K562 (cell line): ENCODE results near the gene UVRAG. TPM values are rescaled to one million over a fixed set of nuclear protein-coding genes. Genes with fewer than 3 reads are reported as not detected.
A peak's percentile ranks its signal among the peaks of the same experiment; 100 is the strongest.

Experiments used
- BDP1 ChIP-seq: IDR thresholded peaks from 3 replicates; pipeline ENCODE4 v1.6.1; 2011; ENCODE audit not compliant: insufficient read length, insufficient read depth
- BHLHE40 ChIP-seq: IDR thresholded peaks from 2 replicates; pipeline ENCODE4 v1.6.1; 2011; ENCODE audit warnings: low read length, improper control_type of control experiment
- CBX8 ChIP-seq: fragments of 200-600 bp; sonication (generic); IDR thresholded peaks from 2 replicates; pipeline ENCODE4 v1.6.1; 2012; ENCODE audit warnings: borderline replicate concordance, mixed run types, low read depth, mild to moderate bottlenecking, moderate library complexity, mixed read lengths, low read length, control low read depth, inconsistent platforms; ENCODE audit not compliant: poor library complexity, severe bottlenecking; ENCODE audit errors: extremely low read depth
- EGR1 ChIP-seq: fragments of 450-650 bp; conservative IDR thresholded peaks from 2 replicates; pipeline ENCODE4 v1.6.1; 2017; ENCODE audit warnings: mild to moderate bottlenecking
- ELK3 ChIP-seq: fragments of 450-650 bp; formaldehyde crosslinking; IDR thresholded peaks from 2 replicates; pipeline ENCODE4 v1.4.0; 2020; ENCODE audit warnings: mild to moderate bottlenecking
- ESRRB ChIP-seq: fragments of 250-450 bp; sonication (Bioruptor Pico); IDR thresholded peaks from 2 replicates; pipeline ENCODE4 v1.5.0; 2020; ENCODE audit warnings: mild to moderate bottlenecking, moderate library complexity, borderline replicate concordance
- FOXM1 ChIP-seq, 2 experiments: fragments of 450-650 bp in 1 of 2; sonication (generic) in 1 of 2; formaldehyde crosslinking in 1 of 2; IDR thresholded peaks; 2 replicates each; pipeline versions ENCODE4 v1.6.1 to v1.9.0; 2017 to 2022; ENCODE audit warnings: low read depth in 2 of 2, mild to moderate bottlenecking in 2 of 2, missing genetic modification reagents in 1 of 2, moderate library complexity in 1 of 2
- HES1 ChIP-seq: fragments of 450-650 bp; IDR thresholded peaks from 2 replicates; pipeline ENCODE4 v1.6.1; 2016; ENCODE audit warnings: low read depth, mild to moderate bottlenecking, moderate library complexity
- HNRNPK ChIP-seq: fragments of 200-400 bp; formaldehyde crosslinking; IDR thresholded peaks from one replicate; pipeline ENCODE4 v1.6.1; 2018; ENCODE audit warnings: mild to moderate bottlenecking, low read depth, low read length; ENCODE audit not compliant: poor library complexity, severe bottlenecking
- IRF2 ChIP-seq: sonication (generic); formaldehyde crosslinking; IDR thresholded peaks from 2 replicates; pipeline ENCODE4 v1.8.1; 2022; ENCODE audit warnings: mild to moderate bottlenecking, missing genetic modification reagents
- KDM1A ChIP-seq, 2 experiments: fragments of 450-650 bp; IDR thresholded peaks; 2 replicates each; pipeline ENCODE4 v1.6.1; 2016; ENCODE audit warnings: mild to moderate bottlenecking in 2 of 2
- MAX ChIP-seq: sonication (generic); formaldehyde crosslinking; IDR thresholded peaks from 2 replicates; pipeline ENCODE4 v1.9.0; 2022; ENCODE audit warnings: mild to moderate bottlenecking, missing genetic modification reagents
- MCM2 ChIP-seq: fragments of 450-650 bp; IDR thresholded peaks from 2 replicates; pipeline ENCODE4 v1.6.1; 2017; ENCODE audit warnings: low read depth, mild to moderate bottlenecking
- NCOR1 ChIP-seq: fragments of 450-650 bp; IDR thresholded peaks from 2 replicates; pipeline ENCODE4 v1.6.1; 2016; ENCODE audit warnings: mild to moderate bottlenecking, moderate library complexity
- PTRF ChIP-seq: fragments of 450-650 bp; IDR thresholded peaks from 2 replicates; pipeline ENCODE4 v1.6.1; 2016; ENCODE audit warnings: mild to moderate bottlenecking, missing genetic modification characterization, missing compliant biosample characterization
- RFX7 ChIP-seq: fragments of 250-450 bp; sonication (Bioruptor Pico); IDR thresholded peaks from 2 replicates; pipeline ENCODE4 v1.5.1; 2021; ENCODE audit warnings: mild to moderate bottlenecking
- SMARCE1 ChIP-seq: fragments of 450-650 bp; IDR thresholded peaks from 2 replicates; pipeline ENCODE4 v1.7.1; 2016; ENCODE audit warnings: mild to moderate bottlenecking
- TAL1 ChIP-seq: fragments of 450-650 bp; IDR thresholded peaks from 2 replicates; pipeline ENCODE4 v1.6.1; 2016; ENCODE audit warnings: mild to moderate bottlenecking
- TFAM ChIP-seq: fragments of 250-450 bp; sonication (Bioruptor Pico); conservative IDR thresholded peaks from 2 replicates; pipeline ENCODE4 v1.5.0; 2021; ENCODE audit warnings: mild to moderate bottlenecking, moderate library complexity
- TOE1 ChIP-seq, 2 experiments: fragments of 450-650 bp in 1 of 2; sonication (generic) in 1 of 2; formaldehyde crosslinking in 1 of 2; IDR thresholded peaks; 2 replicates each; pipeline versions ENCODE4 v1.7.1 to v1.8.0; 2016 to 2022; ENCODE audit warnings: borderline replicate concordance in 2 of 2, mild to moderate bottlenecking in 2 of 2, antibody characterized with exemption in 1 of 2, inconsistent platforms in 1 of 2, low read depth in 1 of 2, missing genetic modification reagents in 1 of 2, moderate library complexity in 1 of 2
- ZFX ChIP-seq: sonication (generic); formaldehyde crosslinking; IDR thresholded peaks from 2 replicates; pipeline ENCODE4 v1.8.0; 2022; ENCODE audit warnings: mild to moderate bottlenecking, missing genetic modification reagents, moderate library complexity
- ZNF239 ChIP-seq: fragments of 250-450 bp; sonication (Bioruptor Pico); IDR thresholded peaks from 2 replicates; pipeline ENCODE4 v1.4.0; 2020; ENCODE audit warnings: mild to moderate bottlenecking
- ZNF639 ChIP-seq, 2 experiments: fragments of 200-800 bp in 1 of 2; sonication (Bioruptor generic) in 1 of 2; sonication (generic) in 1 of 2; formaldehyde crosslinking in 1 of 2; IDR thresholded peaks in 1 of 2; conservative IDR thresholded peaks in 1 of 2; 2 replicates each; pipeline versions ENCODE4 v1.5.0 to v1.6.1; 2016 to 2020; ENCODE audit warnings: missing compliant biosample characterization in 1 of 2, missing genetic modification characterization in 1 of 2, missing genetic modification reagents in 1 of 2
- ZNF668 ChIP-seq: fragments of 250-450 bp; sonication (Bioruptor Pico); IDR thresholded peaks from 2 replicates; pipeline ENCODE4 v1.8.0; 2022; ENCODE audit warnings: mild to moderate bottlenecking, inconsistent platforms
- ZNF707 ChIP-seq: fragments of 250-450 bp; sonication (Bioruptor Pico); conservative IDR thresholded peaks from 2 replicates; pipeline ENCODE4 v1.8.0; 2022; ENCODE audit warnings: inconsistent platforms, mild to moderate bottlenecking, moderate library complexity
- polyA plus RNA-seq, 8 experiments: library from polyadenylated mRNA; depleted of rRNA in 4 of 8; stranded (reverse) in 5 of 8; unstranded in 3 of 8; fragments of >200 nt; fragmentation: Nextera tagmentation in 2 of 8; fragmentation: Illumina TruSeq in 1 of 8; extraction: Ambion mirVana in 2 of 8; extraction: Trizol in 1 of 8; gene quantifications; 2 replicates each; pipeline versions ENCODE4 v1.2.1 to v1.2.3, GENCODE V29; 2011 to 2014; ENCODE audit warnings: inconsistent platforms in 1 of 8, missing spikeins in 1 of 8
- total RNA-seq, 7 experiments: library from RNA; depleted of rRNA in 6 of 7; stranded (reverse); fragments of >200 nt in 6 of 7; fragmentation: Illumina TruSeq in 2 of 7; extraction: Trizol in 2 of 7; gene quantifications; 2 replicates each; pipeline versions ENCODE4 v1.2.1 to v1.2.3, GENCODE V29; 2011 to 2021; ENCODE audit warnings: low replicate concordance in 1 of 7

The UVRAG gene
- total and polyA plus RNA-seq, 9 of the 15 experiments (the other 6 are each of a cell fraction or from before 2014, with no cell fraction given), result 3.1 to 17.8 (median 12.4) TPM

- TF ChIP-seq FOXM1 (IDR thresholded peaks at IDR 0.05; ENCODE audit: low read depth) (0 out of 2 replicates have a peak, but pooled peaks have one; percentile 26), FOXM1 (CRISPR knock-in tag; IDR thresholded peaks at IDR 0.05; ENCODE audit: low read depth) (no peak), ZFX (CRISPR knock-in tag) (no peak), ZNF239 (CRISPR knock-in tag) (no peak), MAX (CRISPR knock-in tag) (no peak), KDM1A (IDR thresholded peaks at IDR 0.05) (no peak), MCM2 (no peak), ZNF668 (no peak), BHLHE40 (no peak), PTRF (tag) (no peak), TFAM (CRISPR knock-in tag) (no peak), IRF2 (no peak), ZNF707 (no peak), ELK3 (CRISPR knock-in tag) (no peak), BDP1 (no peak), TOE1 (IDR thresholded peaks at IDR 0.05; ENCODE audit: borderline replicate concordance) (no peak), TOE1 (CRISPR knock-in tag; IDR thresholded peaks at IDR 0.05; ENCODE audit: borderline replicate concordance, low read depth) (no peak), TAL1 (peak; percentile 76), NCOR1 (peak; percentile 59; the same call in 1 of the 2 replicates), HNRNPK (no peak), EGR1 (no peak), HES1 (no peak), ZNF639 (CRISPR knock-in tag; conservative IDR thresholded peaks at IDR 0.05 in 1 of 2, IDR thresholded peaks at IDR 0.05 in 1 of 2) (no peak), CBX8 (no peak), RFX7 (CRISPR knock-in tag) (no peak), ESRRB (CRISPR knock-in tag) (no peak), SMARCE1 (peak; percentile 84)
These were observed 259.4 kb downstream of the UVRAG start (continued) for GRCh38 chr11:76074148-76075095.
